ENCODE data around the gene ZSCAN10. TPM values are rescaled to one million over a fixed set of nuclear protein-coding genes. Genes with fewer than 3 reads are reported as not detected.

The ZSCAN10 gene
- total RNA-seq, 4 donors from 2014 or later, result not detected

- H3K27ac ChIP-seq, result no peak overlapping the region
- H3K4me1 ChIP-seq, result peaks cover 6 to 30% of the 10 kb centered on the region in 2 donors
- no peaks in the 10 kb centered on the region for H3K9me3 ChIP-seq
- DNase-seq, result no peak
- peaks cover 0 to 4% of the 10 kb centered on the region in 2 donors for H3K36me3 ChIP-seq
- H3K4me3 ChIP-seq (replicated peaks in 1 of 3), result no peak overlapping the region
- WGBS, 2 donors, result 79 to 80% methylated on average over 6 of the region's 6 CpGs
- TF ChIP-seq CTCF (IDR thresholded peaks at IDR 0.05) (no peak), POLR2A (IDR thresholded peaks at IDR 0.05) (no peak)
- no peaks in the 10 kb centered on the region for H3K27me3 ChIP-seq
- intact Hi-C loops (cut with DNase I), result loop anchor here (10.0 kb wide), 1 partner anchor 63 kb away; the partner anchor contains the start of gene IL32
Observed at GRCh38 chr16:3127745-3128144, 28.7 kb upstream of the ZSCAN10 start.

DNA sequence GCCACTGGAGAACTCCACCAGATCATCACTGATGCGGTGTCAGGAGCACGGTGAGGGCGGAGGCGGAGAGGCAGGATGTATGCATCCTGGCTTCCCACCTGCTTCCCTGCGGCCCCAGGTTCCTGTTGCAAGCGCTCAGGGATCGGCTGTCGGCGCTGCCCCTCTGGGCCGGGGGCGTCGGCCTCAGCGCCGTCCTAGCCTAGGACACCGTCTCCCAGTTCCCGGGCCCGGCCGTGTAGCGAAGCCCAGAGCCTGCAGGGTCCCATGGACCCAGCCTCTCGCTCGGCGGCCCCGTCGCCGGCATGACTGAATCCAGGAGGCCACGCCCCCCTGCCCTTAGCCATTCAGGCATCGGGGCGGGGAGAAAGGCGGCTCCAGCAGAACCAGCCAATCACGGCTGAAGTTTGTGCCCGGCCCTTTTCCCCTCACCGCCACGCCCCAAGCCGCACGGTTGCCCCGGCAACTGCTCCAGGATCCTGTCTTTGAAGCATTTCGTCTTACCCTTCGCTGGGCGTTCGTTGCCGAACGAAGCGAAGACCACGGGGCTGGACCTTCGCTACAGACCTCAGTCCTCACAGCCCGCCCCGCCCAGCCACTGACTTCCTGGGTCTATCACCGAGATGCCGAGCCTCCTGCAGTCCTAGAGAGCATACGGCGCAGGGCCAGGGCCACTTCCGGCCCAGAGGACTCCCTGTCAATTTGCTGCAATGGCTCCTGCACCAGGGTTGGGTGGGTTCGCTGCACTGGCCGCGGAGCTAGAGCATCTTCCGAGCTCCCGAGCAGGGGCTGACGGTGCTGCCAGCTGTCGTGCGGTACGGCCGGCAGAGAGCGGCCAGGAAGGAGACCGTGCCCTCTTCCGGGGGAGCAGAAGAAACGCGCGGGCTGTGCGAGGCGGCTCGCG, 25.1 kb upstream of the ZSCAN10 start:
- Histone ChIP-seq H3K9me3 (no peaks in the 10 kb centered on the region), H3K27ac (peak overlapping the region; percentile 41 to 68 (median 54)), H3K27me3 (no peaks in the 10 kb centered on the region), H3K4me1 (peaks cover 6 to 20% of the 10 kb centered on the region in 2 donors), H3K4me3 (replicated peaks in 1 of 3) (peak overlapping the region; percentile 29 to 51 (median 46)), H3K36me3 (peaks cover 9% of the 10 kb centered on the region in 2 donors)
- peak in 1 of 2 donors; percentile 52 for TF ChIP-seq POLR2A (IDR thresholded peaks at IDR 0.05)
- TF ChIP-seq CTCF (IDR thresholded peaks at IDR 0.05), result peak in 1 of 6 experiments; percentile 24
- 0 to 1% methylated on average over 14 to 53 of the region's 72 CpGs for WGBS, 2 donors
- peak; percentile 98 for DNase-seq
- intact Hi-C loops (cut with DNase I), result loop anchor here (10.0 kb wide), 1 partner anchor 59 kb away; the partner anchor contains the start of gene IL32

GRCh38 chr16:3122926-3123570, 24.0 kb upstream of the ZSCAN10 start:
- no peak for DNase-seq
- H3K27ac ChIP-seq, result no peak overlapping the region
- no peak overlapping the region for H3K4me3 ChIP-seq (replicated peaks in 1 of 3)
- intact Hi-C loops (cut with DNase I), result loop anchor here (10.0 kb wide), 1 partner anchor 58 kb away; the partner anchor contains the start of gene IL32
- no peaks in the 10 kb centered on the region for H3K27me3 ChIP-seq
- no peaks in the 10 kb centered on the region for H3K9me3 ChIP-seq
- no peak for TF ChIP-seq POLR2A (IDR thresholded peaks at IDR 0.05)
- no peak for TF ChIP-seq CTCF (IDR thresholded peaks at IDR 0.05)
- H3K4me1 ChIP-seq, result peaks cover 6 to 12% of the 10 kb centered on the region in 2 donors
- WGBS, 2 donors, result 59 to 67% methylated on average over 8 of the region's 8 CpGs
- H3K36me3 ChIP-seq, result peaks cover 9 to 11% of the 10 kb centered on the region in 2 donors

- peaks cover 6 to 12% of the 10 kb centered on the region in 2 donors for H3K4me1 ChIP-seq
- H3K36me3 ChIP-seq, result peaks cover 9 to 11% of the 10 kb centered on the region in 2 donors
- no peak overlapping the region for H3K27ac ChIP-seq
- 83 to 86% methylated on average over 7 of the region's 7 CpGs for WGBS, 2 donors
- intact Hi-C loops (cut with DNase I), result loop anchor here (10.0 kb wide), 1 partner anchor 57 kb away; the partner anchor contains the start of gene IL32
- no peak for DNase-seq
- H3K9me3 ChIP-seq, result no peaks in the 10 kb centered on the region
- TF ChIP-seq CTCF (IDR thresholded peaks at IDR 0.05) (no peak), POLR2A (IDR thresholded peaks at IDR 0.05) (no peak)
- H3K27me3 ChIP-seq, result no peaks in the 10 kb centered on the region
- no peak overlapping the region for H3K4me3 ChIP-seq (replicated peaks in 1 of 3)
Observed at GRCh38 chr16:3121851-3122467, 22.9 kb upstream of the ZSCAN10 start.

Data from thyroid gland (tissue), 4 donors.